Immature natural killer cell (primary cell): ENCODE measurements around the gene CACNA1B. TPM values are rescaled to one million over a fixed set of nuclear protein-coding genes. Genes with fewer than 3 reads are reported as not detected.

Experiments used
- DNase-seq, 3 donors: peaks; one replicate each; pipeline ENCODE4 v3.0.0; 2022; ENCODE audit warnings: mixed read lengths in 1 of 3
- H3K27ac Mint-ChIP-seq, 6 donors: one replicate each; pipeline ENCODE4 v1.8.0; 2020; ENCODE audit warnings: mixed read lengths in 6 of 6, mild to moderate bottlenecking in 5 of 6, inconsistent platforms in 4 of 6, moderate library complexity in 3 of 6
- H3K27me3 Mint-ChIP-seq, 3 donors: one replicate each; pipeline ENCODE4 v1.8.0; 2020 to 2021; ENCODE audit warnings: low read depth in 3 of 3, mild to moderate bottlenecking in 3 of 3, mixed read lengths in 3 of 3, moderate library complexity in 3 of 3, inconsistent platforms in 1 of 3
- H3K36me3 Mint-ChIP-seq, 3 donors: one replicate each; pipeline ENCODE4 v1.8.0; 2020; ENCODE audit warnings: mixed read lengths in 3 of 3, inconsistent platforms in 2 of 3, mild to moderate bottlenecking in 2 of 3
- H3K4me1 Mint-ChIP-seq, 2 donors: one replicate each; pipeline ENCODE4 v1.8.0; 2020; ENCODE audit warnings: inconsistent platforms in 2 of 2, mild to moderate bottlenecking in 2 of 2, mixed read lengths in 2 of 2, moderate library complexity in 1 of 2
- H3K4me3 Mint-ChIP-seq, 5 donors: one replicate each; pipeline ENCODE4 v1.8.0; 2020; ENCODE audit warnings: mild to moderate bottlenecking in 5 of 5, mixed read lengths in 5 of 5, inconsistent platforms in 3 of 5, moderate library complexity in 3 of 5
- H3K9me3 Mint-ChIP-seq, 6 donors: one replicate each; pipeline ENCODE4 v1.8.0; 2020; ENCODE audit warnings: mild to moderate bottlenecking in 6 of 6, mixed read lengths in 6 of 6, inconsistent platforms in 4 of 6, moderate library complexity in 3 of 6
- polyA plus RNA-seq, 3 donors: library from polyadenylated mRNA; unstranded; fragments of 300-500 nt; fragmentation: Illumina TruSeq; gene quantifications; one replicate each; pipeline ENCODE4 v1.2.3, GENCODE V29; 2021

CACNA1B gene
- polyA plus RNA-seq, 3 donors from 2014 or later = not detected

DNA sequence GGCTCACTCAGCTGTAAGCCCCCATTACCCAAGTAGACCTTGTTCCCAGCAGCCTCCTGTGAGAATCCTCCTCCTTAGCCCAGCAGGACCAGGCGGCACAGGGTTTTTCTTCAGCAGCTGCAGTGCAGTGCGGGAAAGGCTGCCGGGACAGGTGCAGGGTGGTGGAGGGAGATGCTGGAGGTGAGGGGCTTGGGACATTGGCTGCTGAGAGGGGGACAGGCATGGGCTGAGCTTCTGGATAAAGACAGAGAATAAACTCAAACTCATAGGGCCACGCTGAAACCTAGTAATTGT is 174.7 kb downstream of the CACNA1B start:
- Mint-ChIP-seq H3K27ac (no peak overlapping the region), H3K9me3 (no peaks in the 10 kb centered on the region), H3K4me1 (no peaks in the 10 kb centered on the region), H3K4me3 (no peak overlapping the region), H3K36me3 (no peaks in the 10 kb centered on the region), H3K27me3 (peaks cover 0 to 6% (median 0%) of the 10 kb centered on the region in 3 donors)
- DNase-seq = no peak

GRCh38 chr9:138052635-138053320 is 175.2 kb downstream of the CACNA1B start:
- Mint-ChIP-seq H3K27ac (no peak overlapping the region), H3K36me3 (no peaks in the 10 kb centered on the region), H3K4me1 (no peaks in the 10 kb centered on the region), H3K4me3 (no peak overlapping the region), H3K9me3 (no peaks in the 10 kb centered on the region), H3K27me3 (peaks cover 0 to 6% (median 0%) of the 10 kb centered on the region in 3 donors)
- DNase-seq = no peak

GRCh38 chr9:138053321-138053868 is 175.8 kb downstream of the CACNA1B start:
- peaks cover 0 to 6% (median 0%) of the 10 kb centered on the region in 3 donors for H3K27me3 Mint-ChIP-seq
- H3K4me3 Mint-ChIP-seq = no peak overlapping the region
- H3K36me3 Mint-ChIP-seq = no peaks in the 10 kb centered on the region
- DNase-seq = no peak
- no peak overlapping the region for H3K27ac Mint-ChIP-seq
- no peaks in the 10 kb centered on the region for H3K9me3 Mint-ChIP-seq
- H3K4me1 Mint-ChIP-seq = no peaks in the 10 kb centered on the region

GRCh38 chr9:138053996-138054752 is 176.6 kb downstream of the CACNA1B start:
- H3K27me3 Mint-ChIP-seq = peaks cover 0 to 6% (median 2%) of the 10 kb centered on the region in 3 donors
- H3K4me1 Mint-ChIP-seq = no peaks in the 10 kb centered on the region
- H3K36me3 Mint-ChIP-seq = no peaks in the 10 kb centered on the region
- H3K4me3 Mint-ChIP-seq = no peak overlapping the region
- no peak for DNase-seq
- H3K9me3 Mint-ChIP-seq = no peaks in the 10 kb centered on the region
- peak overlapping the region in 1 of 6 donors; percentile 13 for H3K27ac Mint-ChIP-seq

DNA sequence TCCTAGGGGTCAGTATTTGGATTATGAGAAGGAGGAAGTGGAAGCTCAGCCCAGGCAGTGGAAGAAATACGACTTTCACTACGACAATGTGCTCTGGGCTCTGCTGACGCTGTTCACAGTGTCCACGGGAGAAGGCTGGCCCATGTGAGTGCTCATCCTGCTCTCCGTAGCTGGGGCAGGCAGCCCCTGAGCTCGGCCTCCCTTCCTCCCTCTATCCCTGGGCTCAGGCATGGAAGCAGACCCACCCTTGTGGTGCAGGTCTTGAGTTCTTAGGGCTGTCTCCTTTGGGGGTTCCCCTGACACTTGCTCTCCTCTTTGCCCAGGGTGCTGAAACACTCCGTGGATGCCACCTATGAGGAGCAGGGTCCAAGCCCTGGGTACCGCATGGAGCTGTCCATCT is 180.1 kb downstream of the CACNA1B start:
- no peaks in the 10 kb centered on the region for H3K36me3 Mint-ChIP-seq
- no peak overlapping the region for H3K27ac Mint-ChIP-seq
- H3K4me3 Mint-ChIP-seq = no peak overlapping the region
- no peaks in the 10 kb centered on the region for H3K4me1 Mint-ChIP-seq
- no peak for DNase-seq
- H3K27me3 Mint-ChIP-seq = peaks cover 0 to 6% (median 2%) of the 10 kb centered on the region in 3 donors
- no peaks in the 10 kb centered on the region for H3K9me3 Mint-ChIP-seq

DNA sequence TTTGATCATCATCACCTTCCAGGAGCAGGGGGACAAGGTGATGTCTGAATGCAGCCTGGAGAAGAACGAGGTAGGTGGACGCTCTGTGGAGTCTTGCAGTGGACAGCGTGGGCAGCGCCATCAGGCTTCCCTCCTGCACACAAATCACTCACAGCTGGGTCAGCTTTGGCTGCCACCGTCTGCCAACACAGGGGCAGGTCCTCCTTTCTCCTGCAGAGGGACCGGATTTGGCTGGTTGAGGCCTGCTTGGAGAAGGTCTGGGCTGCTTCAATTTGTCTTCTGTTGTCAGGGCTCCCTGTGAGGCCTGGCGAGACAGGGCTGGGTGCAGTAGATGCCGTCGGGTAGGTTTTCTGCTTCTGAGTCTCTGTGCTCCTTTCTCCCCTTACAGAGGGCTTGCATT is 180.6 kb downstream of the CACNA1B start:
- no peak overlapping the region for H3K27ac Mint-ChIP-seq
- H3K36me3 Mint-ChIP-seq = no peaks in the 10 kb centered on the region
- H3K27me3 Mint-ChIP-seq = peaks cover 0 to 6% (median 2%) of the 10 kb centered on the region in 3 donors
- no peaks in the 10 kb centered on the region for H3K4me1 Mint-ChIP-seq
- no peak for DNase-seq
- no peak overlapping the region for H3K4me3 Mint-ChIP-seq
- H3K9me3 Mint-ChIP-seq = no peaks in the 10 kb centered on the region

- Mint-ChIP-seq H3K9me3 (no peaks in the 10 kb centered on the region), H3K27me3 (peaks cover 0 to 3% (median 2%) of the 10 kb centered on the region in 3 donors), H3K27ac (no peak overlapping the region), H3K4me3 (no peak overlapping the region), H3K36me3 (no peaks in the 10 kb centered on the region), H3K4me1 (no peaks in the 10 kb centered on the region)
- no peak for DNase-seq
These were observed 181.6 kb downstream of the CACNA1B start for GRCh38 chr9:138059196-138059595.

DNA sequence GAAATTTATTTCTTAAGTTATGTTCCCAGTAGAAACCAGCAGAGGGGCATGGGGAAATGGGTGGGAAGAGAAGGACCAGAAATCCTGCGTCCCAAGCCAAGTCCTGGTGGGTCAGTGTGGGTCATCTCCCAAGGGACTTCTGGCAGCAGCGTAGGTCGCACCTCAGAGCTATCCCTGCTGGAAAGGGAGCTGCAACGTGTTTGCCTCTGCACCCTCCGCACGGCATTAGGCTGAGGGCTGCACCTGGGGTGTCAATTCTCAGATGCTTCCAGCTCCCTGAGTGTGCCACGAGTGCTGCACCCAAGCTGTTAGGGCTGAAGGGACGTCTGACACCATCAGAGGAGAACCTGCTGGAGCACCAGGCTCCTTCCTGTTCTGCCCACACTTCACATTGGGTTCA is 182.8 kb downstream of the CACNA1B start:
- H3K9me3 Mint-ChIP-seq = no peaks in the 10 kb centered on the region
- no peak for DNase-seq
- peaks cover 2 to 3% (median 2%) of the 10 kb centered on the region in 3 donors for H3K27me3 Mint-ChIP-seq
- H3K36me3 Mint-ChIP-seq = no peaks in the 10 kb centered on the region
- no peak overlapping the region for H3K27ac Mint-ChIP-seq
- no peak overlapping the region for H3K4me3 Mint-ChIP-seq
- no peaks in the 10 kb centered on the region for H3K4me1 Mint-ChIP-seq

DNA sequence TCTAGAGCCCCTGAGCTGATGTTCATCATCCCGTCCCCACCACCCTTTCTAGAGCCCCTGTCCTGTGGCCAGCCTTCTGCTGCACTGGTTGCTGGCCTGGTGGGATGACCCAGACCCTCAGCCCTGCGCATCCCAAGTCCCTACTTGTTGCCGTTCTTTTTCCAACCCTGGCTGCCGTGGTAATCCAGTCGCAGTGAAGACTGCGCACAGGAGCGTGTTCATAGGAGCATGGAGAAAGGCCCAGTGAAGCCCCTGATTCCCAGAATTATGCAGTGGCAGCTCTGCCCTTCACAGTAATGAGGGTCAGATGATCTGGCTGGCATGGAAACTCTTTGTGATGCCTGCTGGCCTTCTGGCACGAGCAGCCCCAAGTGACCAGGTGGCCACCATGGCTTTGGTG is 183.3 kb downstream of the CACNA1B start:
- no peak overlapping the region for H3K27ac Mint-ChIP-seq
- no peak overlapping the region for H3K4me3 Mint-ChIP-seq
- no peaks in the 10 kb centered on the region for H3K36me3 Mint-ChIP-seq
- no peak for DNase-seq
- H3K27me3 Mint-ChIP-seq = peaks cover 2 to 5% (median 3%) of the 10 kb centered on the region in 3 donors
- H3K4me1 Mint-ChIP-seq = no peaks in the 10 kb centered on the region
- H3K9me3 Mint-ChIP-seq = no peaks in the 10 kb centered on the region

GRCh38 chr9:138061631-138062030 is 184.0 kb downstream of the CACNA1B start:
- DNase-seq = no peak
- Mint-ChIP-seq H3K36me3 (no peaks in the 10 kb centered on the region), H3K4me3 (no peak overlapping the region), H3K27me3 (peaks cover 3 to 5% (median 3%) of the 10 kb centered on the region in 3 donors), H3K4me1 (no peaks in the 10 kb centered on the region), H3K27ac (no peak overlapping the region), H3K9me3 (no peaks in the 10 kb centered on the region)

GRCh38 chr9:138062196-138062595 is 184.6 kb downstream of the CACNA1B start:
- no peaks in the 10 kb centered on the region for H3K4me1 Mint-ChIP-seq
- no peak overlapping the region for H3K4me3 Mint-ChIP-seq
- no peak for DNase-seq
- H3K36me3 Mint-ChIP-seq = no peaks in the 10 kb centered on the region
- peaks cover 3 to 6% (median 5%) of the 10 kb centered on the region in 3 donors for H3K27me3 Mint-ChIP-seq
- peaks cover 0 to 2% (median 0%) of the 10 kb centered on the region in 6 donors for H3K9me3 Mint-ChIP-seq
- H3K27ac Mint-ChIP-seq = no peak overlapping the region

- Mint-ChIP-seq H3K36me3 (no peaks in the 10 kb centered on the region), H3K27ac (no peak overlapping the region), H3K9me3 (peaks cover 0 to 2% (median 0%) of the 10 kb centered on the region in 6 donors), H3K27me3 (peaks cover 3 to 6% (median 5%) of the 10 kb centered on the region in 3 donors), H3K4me3 (no peak overlapping the region), H3K4me1 (no peaks in the 10 kb centered on the region)
- DNase-seq = no peak
These were observed 185.5 kb downstream of the CACNA1B start for GRCh38 chr9:138063033-138063432.

DNA sequence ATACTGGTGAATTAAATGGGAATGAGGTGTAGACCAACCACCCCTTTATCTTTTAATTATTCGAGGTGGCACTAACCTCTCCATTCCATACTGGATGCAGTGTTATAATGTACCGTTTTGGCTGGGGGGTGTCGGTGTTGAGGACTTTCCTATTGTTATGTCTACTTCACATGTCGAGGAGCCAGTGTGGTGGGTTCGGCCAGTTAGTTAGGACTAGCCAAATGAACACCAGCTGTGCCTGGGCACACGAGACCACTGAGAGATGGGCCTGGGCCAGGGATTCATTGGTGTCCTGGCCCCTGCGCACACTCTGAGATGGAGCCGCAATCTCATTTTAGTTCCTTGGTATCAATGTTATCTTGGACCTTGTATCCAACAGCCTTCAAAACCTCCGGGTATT is 186.2 kb downstream of the CACNA1B start:
- H3K4me1 Mint-ChIP-seq = no peaks in the 10 kb centered on the region
- peaks cover 3 to 6% (median 5%) of the 10 kb centered on the region in 3 donors for H3K27me3 Mint-ChIP-seq
- H3K36me3 Mint-ChIP-seq = no peaks in the 10 kb centered on the region
- DNase-seq = no peak
- H3K27ac Mint-ChIP-seq = no peak overlapping the region
- H3K4me3 Mint-ChIP-seq = no peak overlapping the region
- H3K9me3 Mint-ChIP-seq = peaks cover 0 to 2% (median 0%) of the 10 kb centered on the region in 6 donors

- Mint-ChIP-seq H3K4me1 (no peaks in the 10 kb centered on the region), H3K27ac (no peak overlapping the region), H3K27me3 (peaks cover 1 to 6% (median 5%) of the 10 kb centered on the region in 3 donors), H3K4me3 (no peak overlapping the region), H3K9me3 (peaks cover 0 to 2% (median 0%) of the 10 kb centered on the region in 6 donors), H3K36me3 (no peaks in the 10 kb centered on the region)
- no peak for DNase-seq
These were observed 187.0 kb downstream of the CACNA1B start for GRCh38 chr9:138064547-138064946.
